Stimulated activated CD4-positive, alpha-beta T cell treated with anti-CD3 and anti-CD28 coated beads, Interleukin-2, amount 100 ng/mL, for 4 hours (primary cell): ENCODE measurements around the gene UQCC5.

ENCODE experiments used
- DNase-seq: peaks from one replicate; pipeline ENCODE4 v3.0.0-alpha.2; 2020; ENCODE audit warnings: low read depth

UQCC5 gene

DNA sequence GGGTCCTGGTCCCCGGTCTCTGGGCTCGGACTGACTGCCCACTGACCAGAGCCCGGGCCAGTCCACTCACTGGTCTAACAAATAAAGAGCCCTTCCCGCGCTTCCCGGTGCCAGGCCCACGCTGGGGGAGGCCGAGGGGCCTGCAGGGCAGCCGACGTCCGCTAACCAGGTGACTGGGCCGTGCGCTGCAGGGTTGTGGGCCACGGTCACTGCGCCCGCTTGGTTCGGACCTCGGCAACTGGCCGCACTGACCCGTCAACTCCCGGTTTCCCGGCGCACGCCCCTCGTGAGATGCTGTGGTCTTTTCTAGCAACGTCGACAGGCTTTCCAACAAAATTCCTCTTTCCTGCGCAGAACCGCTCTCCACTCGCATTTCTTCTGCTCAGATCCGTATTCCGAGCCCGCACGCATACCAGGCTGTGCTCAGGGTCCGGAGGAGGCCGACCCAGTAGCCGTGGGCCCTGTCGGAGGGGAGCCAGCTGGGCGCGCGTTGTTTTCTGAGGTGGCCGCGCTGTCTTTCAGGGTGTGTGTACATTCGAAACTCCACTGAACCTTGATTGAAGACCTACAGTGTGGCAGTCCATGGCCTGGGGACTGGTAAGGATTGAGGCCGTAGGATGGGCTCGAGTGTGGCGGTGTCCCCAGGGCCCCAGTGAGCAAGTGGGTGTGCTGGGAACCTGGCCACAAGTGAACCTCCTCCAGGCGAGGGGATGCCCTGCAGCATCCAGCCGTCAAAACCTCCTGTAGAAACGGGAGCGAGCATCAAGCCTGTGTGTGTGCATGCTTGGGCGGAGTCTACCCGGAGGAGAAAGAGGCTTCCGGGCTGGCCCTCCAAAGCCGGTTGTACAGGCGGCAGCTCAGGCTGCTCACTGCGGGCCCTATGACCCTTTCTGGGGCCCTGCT lies 1.9 kb upstream of the UQCC5 start:
- DNase-seq: no peak

DNA sequence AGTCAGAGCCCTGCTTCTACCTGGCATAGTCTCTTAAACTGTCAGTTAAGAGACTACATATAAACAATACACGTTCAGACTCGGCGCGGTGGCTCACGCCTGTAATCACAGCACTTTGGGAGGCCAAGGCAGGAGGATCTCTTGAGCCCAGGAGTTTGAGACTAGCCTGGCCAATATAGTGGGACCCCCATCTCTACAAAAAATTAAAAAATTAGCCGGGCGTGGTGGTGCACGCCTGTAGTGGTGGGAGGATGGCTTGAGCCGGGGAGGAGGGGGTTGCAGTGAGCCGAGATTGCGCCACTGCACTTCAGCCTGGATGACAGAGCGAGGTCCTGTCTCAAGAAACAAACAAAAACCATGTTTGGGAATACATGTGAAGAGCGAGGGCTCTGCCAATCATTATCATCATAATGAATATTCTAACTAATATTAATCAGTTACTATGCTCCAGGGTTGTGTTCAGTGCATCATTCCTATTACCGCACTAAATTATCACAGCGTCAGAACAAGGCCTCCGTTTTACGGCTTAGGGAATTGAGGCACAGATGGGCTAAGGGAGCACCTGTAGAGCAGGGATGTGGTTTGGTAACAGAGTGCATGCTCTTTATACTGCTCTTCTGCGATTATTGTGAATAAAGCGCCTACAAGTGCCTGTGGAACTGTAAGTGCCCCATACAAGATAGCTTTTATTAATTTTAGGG lies 844 bp upstream of the UQCC5 start:
- no peak for DNase-seq

- no peak for DNase-seq
Observed at GRCh38 chr3:52536112-52536368, 365 bp upstream of the UQCC5 start.

DNA sequence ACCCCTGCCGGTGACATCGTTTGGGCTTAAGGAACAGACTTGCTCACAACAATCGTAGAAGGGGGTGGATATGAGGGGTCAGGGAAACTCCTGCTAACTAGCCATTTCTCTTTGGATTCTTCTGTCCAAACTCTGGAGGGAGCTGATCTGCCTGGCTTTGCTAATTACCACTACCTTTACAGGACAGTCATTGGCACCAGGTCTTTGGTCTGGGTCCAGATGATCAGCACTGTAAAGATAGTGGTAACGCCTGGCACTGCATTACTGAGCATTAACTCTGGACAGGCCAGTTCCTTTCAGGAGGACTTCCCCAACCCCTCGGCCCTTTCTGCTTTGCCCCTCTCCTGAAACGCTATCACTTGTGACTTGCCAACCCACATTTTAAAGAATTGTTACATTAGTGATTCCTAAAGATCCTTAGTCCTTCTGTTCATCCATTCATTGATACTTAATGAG lies 788 bp downstream of the UQCC5 start:
- no peak for DNase-seq

GRCh38 chr3:52537726-52538421 lies 1.5 kb downstream of the UQCC5 start:
- no peak for DNase-seq

GRCh38 chr3:52539010-52539653 lies 2.7 kb downstream of the UQCC5 start:
- DNase-seq: no peak

DNA sequence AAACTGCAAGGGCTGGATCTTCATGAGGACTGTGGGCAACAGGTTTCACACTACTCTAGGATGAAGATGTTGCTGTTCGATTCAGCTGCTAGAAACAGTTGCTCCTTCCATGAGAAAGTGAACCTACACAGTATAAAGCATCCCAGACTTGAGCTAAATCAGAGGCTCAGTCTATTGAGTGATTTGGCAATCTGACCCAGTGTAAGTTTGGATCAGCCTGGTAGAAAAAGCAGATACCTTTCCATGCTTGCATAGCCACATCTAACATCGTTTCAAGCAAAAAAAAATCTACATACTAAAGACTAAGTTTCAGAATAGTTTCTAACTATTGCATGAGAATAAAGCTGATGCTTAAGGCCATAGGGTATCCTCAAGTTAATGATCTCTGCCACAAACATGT lies 4.6 kb downstream of the UQCC5 start:
- no peak for DNase-seq

DNA sequence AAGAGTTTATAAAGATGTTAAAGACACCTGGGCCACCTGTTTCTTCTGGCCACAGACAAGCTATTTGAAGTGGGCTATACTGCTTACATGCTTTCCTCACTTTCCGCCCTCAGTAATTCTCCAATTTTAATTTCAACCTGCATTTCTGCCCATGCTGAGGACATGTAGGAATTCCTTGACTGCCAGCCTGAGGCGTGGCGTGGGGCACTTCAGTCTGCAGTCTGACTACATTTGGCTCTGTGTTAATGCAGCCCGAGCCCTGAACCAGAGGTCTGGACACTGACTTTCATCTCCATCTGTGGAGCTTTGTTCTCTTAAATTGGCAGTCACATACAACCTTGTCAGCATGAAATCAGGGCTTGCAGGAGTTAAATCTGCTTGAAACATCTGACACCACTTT lies 8.5 kb downstream of the UQCC5 start:
- DNase-seq: no peak

- DNase-seq: no peak
Observed at GRCh38 chr3:52546111-52546901, 9.9 kb downstream of the UQCC5 start.

GRCh38 chr3:52547143-52547542 lies 10.7 kb downstream of the UQCC5 start:
- no peak for DNase-seq

DNA sequence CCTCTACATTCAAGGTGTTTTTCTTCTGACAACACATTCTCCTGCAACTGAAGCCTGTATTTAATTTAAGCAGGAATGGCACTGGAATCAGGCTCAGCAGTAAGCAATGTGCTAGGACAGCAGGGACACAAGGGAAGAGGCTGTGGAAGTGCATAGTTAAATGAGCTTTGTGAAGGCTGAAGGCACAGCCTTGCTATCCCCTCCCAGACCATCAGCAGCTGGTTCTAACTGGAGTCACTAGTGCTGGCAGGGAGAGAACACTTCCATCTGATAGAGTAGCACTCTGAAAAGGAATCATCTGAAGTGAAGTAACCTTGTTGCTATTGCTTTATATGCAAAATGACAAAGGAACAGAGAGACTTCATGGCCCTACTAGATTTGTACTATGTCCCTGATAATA lies 14.7 kb downstream of the UQCC5 start:
- DNase-seq: no peak

GRCh38 chr3:52552089-52552488 lies 15.7 kb downstream of the UQCC5 start:
- DNase-seq: no peak

DNA sequence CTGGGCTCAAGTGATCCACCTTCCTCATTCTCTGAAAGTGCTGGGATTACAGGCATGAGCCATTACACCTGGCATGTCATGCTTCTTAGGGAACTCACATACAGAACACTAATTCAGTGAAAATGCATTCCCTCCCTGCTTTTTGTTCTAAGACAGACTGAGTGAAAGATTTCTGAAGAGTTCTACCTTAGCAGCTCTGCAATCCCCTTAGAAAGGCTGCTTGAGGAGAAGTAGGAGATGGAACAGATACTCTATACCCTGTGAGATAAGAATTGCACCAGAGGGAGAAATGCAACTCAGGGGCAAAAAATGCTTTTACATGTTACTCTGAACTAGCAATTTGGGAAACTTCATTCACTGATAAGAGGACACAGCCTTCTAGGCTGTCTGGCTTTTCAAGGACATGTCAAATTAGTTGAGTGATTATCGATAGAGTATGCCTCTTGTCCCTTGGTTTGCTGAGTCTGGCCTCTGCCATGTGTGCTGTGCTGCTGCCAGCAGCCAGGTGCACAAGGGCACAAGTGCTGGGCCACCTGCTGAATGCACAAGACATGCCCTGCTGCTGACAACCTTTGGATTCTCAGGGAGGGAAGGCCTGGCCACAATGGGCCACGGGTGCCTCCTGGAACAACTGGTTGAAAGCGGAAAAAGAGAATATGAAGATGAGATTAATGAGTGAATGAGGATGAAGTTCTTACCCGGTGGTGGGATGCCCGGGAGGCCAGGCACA lies 17.8 kb downstream of the UQCC5 start:
- no peak for DNase-seq

GRCh38 chr3:52555056-52555455 lies 18.7 kb downstream of the UQCC5 start:
- no peak for DNase-seq

- DNase-seq: no peak
Observed at GRCh38 chr3:52557011-52557960, 20.9 kb downstream of the UQCC5 start.

DNA sequence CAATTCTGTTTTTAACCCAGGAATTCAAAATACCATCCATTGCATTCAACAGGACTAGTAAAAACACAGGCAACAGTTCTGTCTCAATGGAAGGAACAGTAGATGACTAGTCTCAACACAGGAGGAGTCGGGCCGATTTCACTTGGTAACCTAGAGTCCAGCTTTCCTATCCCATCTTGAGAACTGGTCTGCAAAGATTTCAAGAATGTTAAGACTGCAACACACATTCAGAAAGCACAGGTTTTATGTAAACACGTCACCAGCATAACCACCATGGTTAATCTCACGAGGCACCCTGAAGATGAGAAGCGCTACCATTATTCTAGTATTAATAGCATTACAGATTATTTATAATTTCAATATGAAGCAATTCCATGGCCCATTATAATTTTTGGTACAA lies 22.0 kb downstream of the UQCC5 start:
- DNase-seq: no peak

DNA sequence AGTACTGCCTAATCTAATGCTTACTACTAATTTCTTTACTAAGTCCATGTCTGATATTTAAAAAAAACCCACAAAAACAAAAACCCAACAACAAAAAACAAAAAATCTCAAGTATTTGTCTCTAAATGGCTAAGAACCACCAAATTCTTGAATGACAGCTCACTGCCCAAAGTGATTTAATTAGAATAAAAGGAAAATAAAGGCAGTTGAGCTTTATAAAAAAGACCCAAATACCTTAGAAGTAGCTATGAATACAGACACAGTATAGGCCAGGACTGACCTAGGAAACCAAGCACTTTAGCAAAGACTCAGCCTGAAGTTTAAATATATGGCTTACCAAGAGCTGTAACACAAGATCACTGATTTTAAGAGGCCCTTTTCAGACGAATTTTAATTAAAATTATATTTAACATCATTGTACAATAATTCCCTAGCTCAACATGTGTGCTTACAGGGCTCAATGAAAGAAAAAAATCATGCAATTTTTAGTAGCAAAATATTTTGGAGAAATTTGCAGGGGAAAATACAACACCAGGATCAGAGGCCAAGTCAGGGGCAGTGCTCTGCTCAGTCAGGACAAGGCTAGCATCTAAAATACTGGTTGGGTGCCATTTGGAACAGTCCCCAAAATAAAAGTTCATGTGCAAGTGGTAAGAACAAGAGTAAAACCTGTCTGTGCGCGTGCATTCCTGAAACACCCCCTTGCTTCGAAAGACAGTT lies 24.8 kb downstream of the UQCC5 start:
- DNase-seq: no peak

DNA sequence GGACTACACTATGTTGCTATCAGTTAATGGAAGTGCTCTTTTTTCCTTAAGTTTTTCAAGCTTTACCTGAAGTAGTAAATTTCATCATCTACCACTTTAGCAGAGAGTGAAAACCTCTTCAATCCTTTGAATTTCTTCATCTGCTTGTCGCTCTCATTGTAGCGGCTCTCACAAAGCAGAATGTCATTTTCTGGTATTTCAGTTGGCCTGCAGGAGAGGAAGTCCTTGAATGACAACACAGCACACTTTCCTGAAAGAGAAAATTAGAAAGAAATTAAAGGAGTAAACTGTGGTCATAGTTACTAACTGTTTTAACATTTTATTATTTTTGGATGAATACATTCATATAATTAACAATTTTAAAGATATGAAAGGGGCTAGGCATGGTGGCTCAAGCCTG lies 27.6 kb downstream of the UQCC5 start:
- no peak for DNase-seq

DNA sequence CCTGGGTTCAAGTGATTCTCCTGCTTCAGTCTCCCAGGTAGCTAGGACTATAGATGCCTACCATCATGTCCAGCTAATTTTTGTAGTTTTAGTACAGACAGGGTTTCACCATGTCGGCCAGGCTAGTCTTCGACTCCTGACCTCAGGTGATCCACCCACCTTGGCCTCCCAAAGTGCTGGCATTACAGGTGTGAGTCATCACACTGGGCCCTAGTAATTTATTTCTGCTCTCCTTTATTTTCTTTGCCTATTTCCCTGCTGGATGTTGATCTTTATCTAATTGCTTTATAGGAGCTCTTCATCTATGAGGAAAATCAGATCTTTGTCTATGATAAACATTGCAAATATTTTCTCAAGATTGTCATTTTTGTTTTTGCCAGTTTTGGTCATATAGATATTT lies 31.7 kb downstream of the UQCC5 start:
- no peak for DNase-seq
